Measurements from ENCODE around the gene ALG12.

- no peak for TF ChIP-seq POLR2A (IDR thresholded peaks at IDR 0.05; ENCODE audit: low read depth, low read length)
- no peak for TF ChIP-seq MXI1 (IDR thresholded peaks at IDR 0.05; ENCODE audit: borderline replicate concordance, low read depth, low read length)
- no peak for TF ChIP-seq CTCF (conservative IDR thresholded peaks at IDR 0.05; ENCODE audit: low read depth, low read length)
- no peak for TF ChIP-seq BHLHE40 (IDR thresholded peaks at IDR 0.05; ENCODE audit: low read depth, low read length)
- no peak for TF ChIP-seq MAZ (IDR thresholded peaks at IDR 0.05; ENCODE audit: borderline replicate concordance, low read depth, low read length)
- TF ChIP-seq, protein P1, sequence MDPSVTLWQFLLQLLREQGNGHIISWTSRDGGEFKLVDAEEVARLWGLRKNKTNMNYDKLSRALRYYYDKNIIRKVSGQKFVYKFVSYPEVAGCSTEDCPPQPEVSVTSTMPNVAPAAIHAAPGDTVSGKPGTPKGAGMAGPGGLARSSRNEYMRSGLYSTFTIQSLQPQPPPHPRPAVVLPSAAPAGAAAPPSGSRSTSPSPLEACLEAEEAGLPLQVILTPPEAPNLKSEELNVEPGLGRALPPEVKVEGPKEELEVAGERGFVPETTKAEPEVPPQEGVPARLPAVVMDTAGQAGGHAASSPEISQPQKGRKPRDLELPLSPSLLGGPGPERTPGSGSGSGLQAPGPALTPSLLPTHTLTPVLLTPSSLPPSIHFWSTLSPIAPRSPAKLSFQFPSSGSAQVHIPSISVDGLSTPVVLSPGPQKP (IDR thresholded peaks at IDR 0.05; ENCODE audit: borderline replicate concordance, low read depth, low read length): no peak
- no peak for TF ChIP-seq CEBPB (IDR thresholded peaks at IDR 0.05; ENCODE audit: low read depth, low read length)
- no peak for TF ChIP-seq CHD1 (IDR thresholded peaks at IDR 0.05; ENCODE audit: low read depth, low read length)
- no peak for TF ChIP-seq RFX5 (IDR thresholded peaks at IDR 0.05; ENCODE audit: low read depth, low read length)
- TF ChIP-seq RAD21 (IDR thresholded peaks at IDR 0.05; ENCODE audit: low read length): no peak
- TF ChIP-seq SMC3 (IDR thresholded peaks at IDR 0.05; ENCODE audit: low read depth, low read length): no peak
These were observed 49.0 kb downstream of the ALG12 start for GRCh38 chr22:49869086-49869830.

All from IMR-90 (cell line).